Lung (tissue), 12 donors: ENCODE measurements around the gene PAPLN. TPM values are rescaled to one million over a fixed set of nuclear protein-coding genes. Genes with fewer than 3 reads are reported as not detected.

Experiments
- ATAC-seq: fragments of 200-7000 bp; cut with Tn5 transposase; one replicate; pipeline ENCODE4 v1.9.1; 2020; ENCODE audit warnings: moderate number of reproducible peaks; ENCODE audit not compliant: insufficient read depth, low FRiP score
- DNase-seq, 3 donors: peaks; one replicate each; pipeline ENCODE4 v3.0.0-alpha.2; 2013 to 2017
- H3K27ac ChIP-seq, 2 donors: one replicate each; pipeline ENCODE4 v1.5.1; 2013; ENCODE audit warnings: mild to moderate bottlenecking in 2 of 2, moderate library complexity in 2 of 2, control low read depth in 1 of 2, inconsistent platforms in 1 of 2, low read depth in 1 of 2, low read length in 1 of 2
- H3K27me3 ChIP-seq, 3 donors: one replicate each; pipeline ENCODE4 v1.5.1; 2013; ENCODE audit warnings: low read length in 2 of 3; ENCODE audit not compliant: control insufficient read depth in 3 of 3, insufficient read depth in 3 of 3
- H3K36me3 ChIP-seq, 4 donors: one replicate each; pipeline ENCODE4 v1.5.1; 2013; ENCODE audit warnings: low read length in 4 of 4, mild to moderate bottlenecking in 1 of 4, moderate library complexity in 1 of 4; ENCODE audit not compliant: control insufficient read depth in 4 of 4, insufficient read depth in 4 of 4
- H3K4me1 ChIP-seq, 5 donors: one replicate each; pipeline ENCODE4 v1.5.1; 2013; ENCODE audit warnings: low read length in 5 of 5, mild to moderate bottlenecking in 2 of 5, moderate library complexity in 1 of 5; ENCODE audit not compliant: control insufficient read depth in 5 of 5, insufficient read depth in 5 of 5
- H3K4me3 ChIP-seq: one replicate; pipeline ENCODE4 v1.5.1; 2013; ENCODE audit warnings: mild to moderate bottlenecking, control low read depth, moderate library complexity
- H3K9ac ChIP-seq, 2 donors: one replicate each; pipeline ENCODE4 v1.5.1; 2013; ENCODE audit warnings: low read length in 2 of 2, control low read depth in 1 of 2; ENCODE audit not compliant: insufficient read depth in 1 of 2
- H3K9me3 ChIP-seq, 4 donors: one replicate each; pipeline ENCODE4 v1.5.1; 2013; ENCODE audit warnings: low read length in 3 of 4, mild to moderate bottlenecking in 1 of 4, moderate library complexity in 1 of 4; ENCODE audit not compliant: control insufficient read depth in 4 of 4, insufficient read depth in 3 of 4
- CTCF ChIP-seq: IDR thresholded peaks from 2 replicates; pipeline ENCODE4 v1.5.1; 2012; ENCODE audit warnings: mild to moderate bottlenecking; ENCODE audit errors: control extremely low read depth, extremely low read depth
- WGBS, 2 donors: extraction: QIAGEN DNeasy Blood & Tissue Kit; methylation state at CpG; one replicate each; pipeline ENCODE4 v1.1.7; 2013; 5-methylcytosine and 5-hydroxymethylcytosine counted together
- polyA plus RNA-seq, 2 donors: library from polyadenylated mRNA; stranded (reverse); fragments of 200-250 nt; gene quantifications; one replicate each; pipeline ENCODE4 v1.2.1, GENCODE V29; 2013
- total RNA-seq, 2 donors: library from RNA; depleted of rRNA in 1 of 2; stranded (reverse); fragments of >200 nt in 1 of 2; gene quantifications; one replicate each; pipeline ENCODE4 v1.2.1, GENCODE V29; 2014 to 2021
- donor health status: control.
- donor health status: control.
- donor health status: Bipolar disorder and iron deficiency.
- donor health status: healthy.
- donor health status: DM: yes; HTN: yes; CAD: no.

Gene PAPLN
- total and polyA plus RNA-seq, 4 donors: 2.9 to 18.0 (median 8.3) TPM

GRCh38 chr14:73225496-73225895 is 11.8 kb upstream of the PAPLN start:
- TF ChIP-seq CTCF: no peak
- no peaks in the 10 kb centered on the region for H3K27me3 ChIP-seq
- H3K9me3 ChIP-seq: no peaks in the 10 kb centered on the region
- ATAC-seq (no peak), DNase-seq (no peak)
- H3K4me3 ChIP-seq: no peak overlapping the region
- no peak overlapping the region for H3K9ac ChIP-seq
- H3K4me1 ChIP-seq: peaks cover 0 to 47% (median 9%) of the 10 kb centered on the region in 5 donors
- H3K27ac ChIP-seq: no peak overlapping the region
- 93 to 96% methylated on average over 4 of the region's 4 CpGs for WGBS, 2 donors
- H3K36me3 ChIP-seq: peaks cover 0 to 10% (median under 1%) of the 10 kb centered on the region in 4 donors

- H3K4me3 ChIP-seq: no peak overlapping the region
- H3K9me3 ChIP-seq: no peaks in the 10 kb centered on the region
- peaks cover 0 to 48% (median 19%) of the 10 kb centered on the region in 5 donors for H3K4me1 ChIP-seq
- H3K36me3 ChIP-seq: peaks cover 0 to 5% (median 0%) of the 10 kb centered on the region in 4 donors
- DNase-seq (peak; percentile 71 to 75 (median 72)), ATAC-seq (peak; percentile 24)
- WGBS, 2 donors: 47 to 67% methylated on average over 25 of the region's 25 CpGs
- H3K27ac ChIP-seq: no peak overlapping the region
- no peak overlapping the region for H3K9ac ChIP-seq
- H3K27me3 ChIP-seq: no peaks in the 10 kb centered on the region
- no peak for TF ChIP-seq CTCF
Observed at GRCh38 chr14:73227812-73228781, 9.2 kb upstream of the PAPLN start.

GRCh38 chr14:73230051-73230450 is 7.3 kb upstream of the PAPLN start:
- Histone ChIP-seq H3K27me3 (no peaks in the 10 kb centered on the region), H3K36me3 (peaks cover 0 to 2% (median 0%) of the 10 kb centered on the region in 4 donors), H3K9me3 (peaks cover 0 to 2% (median 0%) of the 10 kb centered on the region in 4 donors), H3K27ac (no peak overlapping the region), H3K9ac (no peak overlapping the region), H3K4me1 (peaks cover 0 to 39% (median 11%) of the 10 kb centered on the region in 5 donors), H3K4me3 (no peak overlapping the region)
- ATAC-seq: no peak
- no peak for DNase-seq
- WGBS, 2 donors: 92 to 97% methylated on average over 6 of the region's 6 CpGs
- TF ChIP-seq CTCF: no peak
